HG02678 (cell line): ENCODE data around the gene GABRB2.
"Not testable (repeated sequence)": the region's sequence is repeated elsewhere in the genome, so short reads cannot be mapped to it uniquely, and the experiment has no call there.

Source experiments
- ATAC-seq: cut with Tn5 transposase; IDR thresholded peaks from one replicate; pipeline ENCODE4 v1.9.1; 2021; ENCODE audit warnings: mild to moderate bottlenecking, moderate library complexity; ENCODE audit not compliant: unreplicated experiment

The GABRB2 gene

DNA sequence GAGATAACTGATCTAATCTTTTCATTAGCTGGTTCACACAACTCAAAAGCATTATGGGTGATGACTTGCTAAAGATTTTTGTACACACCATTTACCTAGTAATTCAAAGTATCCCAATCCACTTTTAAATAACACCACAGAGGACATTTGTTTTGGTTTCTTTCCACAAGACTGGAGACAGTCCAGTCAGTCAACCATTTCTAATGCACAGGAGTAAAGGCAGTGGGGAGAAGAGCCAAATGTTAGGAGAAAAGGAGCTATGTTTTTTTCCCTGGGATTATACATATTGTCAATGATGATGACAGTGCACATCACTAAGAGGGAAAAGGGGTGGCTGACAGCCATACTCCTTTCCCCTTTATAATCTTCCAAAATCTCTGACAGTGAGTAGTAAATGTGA is 240.9 kb downstream of the GABRB2 start:
- ATAC-seq: no peak

DNA sequence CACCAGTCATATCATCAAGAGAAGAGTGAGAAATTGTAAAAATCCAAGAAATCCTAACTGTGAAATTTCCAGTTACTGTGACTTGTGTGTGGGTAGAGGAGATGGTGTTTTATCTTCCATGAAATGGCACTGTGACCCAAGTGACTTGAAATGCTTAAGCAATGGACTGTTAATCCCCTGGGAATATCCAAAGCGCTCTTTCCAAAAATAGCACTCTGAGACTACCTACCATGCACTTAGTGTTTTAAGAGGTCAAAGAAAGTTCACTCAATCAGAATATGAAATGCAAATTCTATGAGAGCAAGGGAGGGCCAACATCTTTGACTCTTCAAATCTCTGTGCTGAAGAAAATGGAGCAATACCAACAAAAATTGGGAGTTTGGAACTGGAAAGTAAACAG is 244.0 kb downstream of the GABRB2 start:
- no peak for ATAC-seq

DNA sequence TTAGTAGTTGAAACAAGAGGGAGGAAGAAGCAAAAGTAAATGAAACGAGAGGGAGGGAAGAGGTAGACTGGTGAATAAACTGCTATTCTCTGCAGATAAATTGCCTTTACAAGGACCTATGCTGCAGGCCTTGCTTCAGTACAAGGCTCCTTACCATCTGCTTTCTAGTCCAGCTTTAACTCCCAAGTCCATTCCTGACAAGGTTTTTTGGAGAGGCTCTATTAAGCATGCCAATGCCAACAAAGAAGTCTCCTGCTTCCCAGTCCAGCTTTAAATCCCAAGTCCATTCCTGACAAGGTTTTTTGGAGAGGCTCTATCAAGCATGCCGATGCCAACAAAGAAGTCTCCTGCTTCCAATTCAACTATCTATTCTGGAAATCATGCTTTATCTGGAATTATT is 244.9 kb downstream of the GABRB2 start:
- no peak for ATAC-seq

DNA sequence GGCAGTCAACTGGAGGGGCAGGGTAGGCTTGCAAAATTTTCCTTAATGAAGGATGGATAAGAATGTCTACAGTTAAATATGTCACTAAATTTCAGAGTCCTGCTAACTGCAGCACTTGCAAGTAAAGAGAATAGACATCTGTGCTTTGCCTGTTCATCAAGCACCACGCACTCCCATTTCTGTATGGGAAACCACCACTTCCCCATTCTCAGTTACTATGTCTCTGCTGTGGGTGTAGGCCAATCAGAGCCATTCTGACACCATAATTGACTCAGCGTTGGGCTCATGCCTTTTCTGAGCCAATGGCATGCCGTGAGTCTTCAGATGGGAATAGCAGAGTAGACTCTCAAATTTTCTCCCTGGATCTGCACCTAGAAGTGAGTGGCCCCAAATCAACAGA is 247.5 kb downstream of the GABRB2 start:
- ATAC-seq: peak; percentile 75

DNA sequence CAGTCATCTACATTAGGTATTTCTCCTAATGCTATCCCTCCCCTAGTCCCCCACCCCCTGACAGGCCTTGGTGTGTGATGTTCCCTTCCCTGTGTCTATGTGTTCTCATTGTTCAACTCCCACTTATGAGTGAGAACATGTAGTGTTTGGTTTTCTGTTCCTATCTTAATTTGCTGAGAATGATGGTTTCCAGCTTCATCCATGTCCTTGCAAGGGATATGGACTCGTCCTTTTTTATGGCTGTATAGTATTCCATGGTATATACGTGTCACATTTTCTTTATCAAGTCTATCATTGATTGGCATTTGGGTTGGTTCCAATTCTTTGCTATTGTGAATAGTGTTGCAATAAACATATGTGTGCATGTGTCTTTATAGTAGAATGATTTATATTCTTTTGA is 249.1 kb downstream of the GABRB2 start:
- not testable (repeated sequence) for ATAC-seq

DNA sequence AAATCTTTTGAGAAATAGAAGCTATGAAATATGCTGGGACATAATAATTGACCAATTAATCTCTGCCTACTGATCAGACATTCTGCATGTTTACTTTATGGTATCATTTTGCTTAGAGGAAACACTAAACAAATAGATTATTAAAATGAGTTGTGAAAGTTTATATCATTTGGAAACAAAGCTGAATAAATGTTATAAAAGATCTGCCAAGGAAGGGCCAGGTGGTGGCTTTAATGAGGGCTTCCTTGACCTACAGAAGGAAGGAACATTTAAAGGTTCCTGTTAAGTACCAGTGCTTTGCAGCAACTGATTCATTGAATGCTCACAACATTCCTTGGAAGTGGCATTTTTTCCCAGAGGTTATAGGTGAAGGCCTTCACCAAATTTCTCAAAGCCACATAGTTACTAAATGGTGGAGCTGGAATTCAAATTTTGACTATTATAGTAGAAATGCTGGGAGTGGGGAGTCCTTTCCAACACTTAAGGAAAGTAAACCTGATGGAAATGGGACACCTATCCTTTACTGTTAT is 250.7 kb downstream of the GABRB2 start:
- no peak for ATAC-seq

DNA sequence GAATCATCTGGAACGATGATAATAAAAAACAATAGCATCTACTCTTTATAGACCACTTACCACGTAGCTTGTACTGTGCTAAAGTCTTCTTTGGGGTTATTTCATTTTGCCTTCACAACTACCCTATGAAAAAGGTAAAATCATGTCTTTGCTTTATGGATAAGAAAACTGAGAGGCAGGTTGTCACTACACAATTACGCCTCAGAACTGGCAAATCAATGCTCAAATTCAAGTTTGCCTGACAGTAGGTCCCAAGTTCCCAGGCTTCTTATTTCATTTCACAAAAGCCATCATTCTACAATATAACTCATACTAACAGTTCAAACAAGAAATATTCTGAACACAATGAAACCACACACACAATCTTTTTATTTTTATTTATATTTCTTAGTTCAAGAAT is 258.5 kb downstream of the GABRB2 start:
- ATAC-seq: no peak

DNA sequence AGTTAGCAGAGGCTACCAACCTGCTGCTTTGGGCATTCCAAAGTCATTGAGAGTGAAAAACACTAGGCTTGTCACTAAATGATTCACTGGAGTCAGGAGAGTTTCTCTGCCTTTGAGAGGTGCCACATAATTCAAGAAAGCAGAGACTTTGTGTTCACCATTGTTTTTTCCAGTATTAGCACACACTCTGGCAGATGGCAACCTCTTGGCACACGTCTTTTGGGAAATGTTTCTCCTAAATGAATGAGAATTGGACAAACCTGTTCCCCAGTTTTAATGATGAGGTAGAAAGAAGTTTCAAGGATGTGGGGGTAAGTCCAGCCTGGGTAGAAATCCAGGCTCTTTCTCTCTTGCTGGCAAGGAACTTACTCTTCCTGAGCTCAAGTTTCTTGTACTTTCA is 259.1 kb downstream of the GABRB2 start:
- no peak for ATAC-seq

DNA sequence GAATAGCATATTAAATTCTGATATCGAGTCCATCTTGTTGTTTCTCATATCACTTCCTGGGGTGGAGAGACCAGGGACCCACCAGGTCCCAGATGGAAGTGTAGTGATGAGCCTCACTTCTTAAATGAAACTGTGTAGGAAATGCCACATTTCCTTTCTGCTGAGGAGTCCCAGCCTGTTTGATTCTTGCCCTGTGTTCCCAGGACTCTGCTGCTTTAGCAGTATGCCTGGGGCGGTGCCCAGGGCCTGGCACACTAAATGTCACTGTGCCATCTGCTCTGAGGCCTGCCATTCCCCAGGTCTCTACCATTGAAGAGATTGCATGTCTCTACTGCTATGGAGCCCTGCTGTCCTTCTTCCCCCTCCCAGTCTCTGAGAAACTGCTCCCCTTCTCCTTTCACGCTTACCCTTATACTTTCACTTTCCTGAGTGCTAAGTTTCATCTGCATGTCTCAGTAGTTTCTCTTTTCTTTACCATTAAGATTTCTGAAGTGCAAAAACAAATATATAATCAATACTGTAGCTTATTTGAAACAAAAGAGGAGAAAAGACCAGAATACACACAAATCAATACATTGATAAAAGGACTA is 260.4 kb downstream of the GABRB2 start:
- peak; percentile 96 for ATAC-seq

DNA sequence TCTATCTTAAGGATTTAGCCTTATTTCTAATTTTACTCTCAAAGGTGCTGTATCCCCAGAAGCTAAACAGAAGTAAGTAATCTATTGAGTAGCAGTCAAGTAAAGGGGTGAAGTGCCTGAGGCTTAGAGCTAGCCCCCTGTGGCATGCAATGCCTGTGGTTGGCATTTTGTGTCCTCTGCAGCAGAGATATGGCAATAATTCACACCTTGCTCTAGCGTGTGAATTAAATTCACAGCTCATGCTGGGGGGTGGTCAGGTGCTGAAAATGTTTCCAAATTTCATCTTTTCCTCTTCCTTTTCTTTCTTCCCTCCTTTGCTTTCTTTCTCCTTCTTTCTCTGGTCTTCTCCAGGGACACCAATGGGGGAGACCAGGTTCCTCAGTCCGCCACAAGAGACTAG is 262.1 kb downstream of the GABRB2 start:
- no peak for ATAC-seq

DNA sequence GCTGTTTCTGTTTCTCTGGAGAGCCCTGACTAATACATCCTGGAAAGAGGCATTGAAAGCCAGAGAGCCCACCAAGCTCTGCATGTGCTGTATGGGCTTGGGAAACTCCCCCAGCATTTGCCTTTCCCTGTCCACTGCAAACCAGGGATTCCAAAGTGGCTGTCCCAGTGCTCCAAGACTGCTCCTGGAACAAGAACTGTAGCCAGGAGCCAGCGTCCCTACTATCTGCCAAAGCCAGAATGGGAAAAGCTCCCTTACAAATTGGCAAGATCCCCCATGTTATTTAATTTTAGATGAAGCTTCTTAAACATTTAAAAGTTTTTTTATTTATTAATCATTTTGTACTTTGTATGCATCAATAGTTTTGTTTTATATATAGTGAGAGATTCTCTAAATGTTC is 263.2 kb downstream of the GABRB2 start:
- ATAC-seq: no peak

DNA sequence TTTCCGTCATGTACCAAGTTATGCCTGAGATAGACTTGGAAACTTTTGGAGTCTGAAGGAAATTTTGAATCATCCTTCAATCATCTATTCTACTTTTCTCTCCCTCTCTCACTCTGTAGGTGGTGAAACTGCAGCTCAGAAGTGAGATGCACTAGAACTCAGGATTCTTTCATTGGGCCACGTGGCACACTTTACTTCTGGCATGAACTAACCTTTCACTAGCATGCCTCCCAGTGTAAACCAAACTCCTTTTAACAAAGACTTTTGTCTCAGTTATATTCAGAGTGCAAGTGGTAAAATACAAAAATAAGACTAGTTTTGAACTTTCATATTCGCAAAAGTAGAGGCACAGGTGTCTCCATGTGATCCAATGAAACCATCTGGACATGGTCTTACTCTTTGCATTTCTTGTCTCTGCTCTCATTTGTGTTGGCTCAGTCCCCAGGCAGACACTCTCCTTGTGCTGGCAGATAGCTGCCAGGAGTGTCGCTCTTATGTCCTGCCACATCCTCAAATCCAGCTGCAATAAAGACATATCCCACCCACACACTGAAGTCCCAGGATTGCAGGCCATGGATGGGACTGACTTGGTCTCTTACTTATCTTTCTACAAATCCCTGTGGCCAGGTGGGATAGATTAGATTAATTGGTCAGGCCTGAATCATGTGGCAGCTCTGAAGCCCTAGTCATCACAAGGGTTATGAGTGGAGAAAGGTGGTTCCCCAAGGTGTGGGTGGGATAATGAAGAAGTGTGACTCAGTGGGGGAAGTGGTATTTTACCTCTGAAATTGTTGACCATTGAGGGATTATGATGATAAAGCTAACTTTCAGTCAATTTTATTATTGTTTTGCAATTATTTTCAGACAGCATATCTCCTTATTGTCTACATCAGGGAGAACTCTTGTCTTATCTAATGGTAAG is 267.5 kb downstream of the GABRB2 start:
- no peak for ATAC-seq

DNA sequence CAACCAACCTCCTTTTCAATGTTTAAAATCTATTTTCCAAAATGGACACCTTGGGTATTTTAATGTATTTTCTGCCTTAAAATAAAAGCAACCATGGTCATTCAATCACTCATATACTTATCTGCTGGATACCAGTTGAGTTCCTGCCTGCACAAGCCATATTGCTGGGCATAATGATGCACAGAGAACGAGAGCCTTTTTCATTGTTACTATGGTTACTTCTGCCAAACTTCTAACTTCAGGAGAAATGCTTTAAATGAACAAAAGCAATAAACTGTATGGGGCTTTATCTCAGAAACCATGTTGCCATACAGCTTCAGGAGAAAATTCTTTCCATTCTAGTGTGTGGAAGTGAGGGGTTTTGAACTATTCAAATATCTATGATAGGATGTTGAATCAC is 269.5 kb downstream of the GABRB2 start:
- ATAC-seq: no peak

DNA sequence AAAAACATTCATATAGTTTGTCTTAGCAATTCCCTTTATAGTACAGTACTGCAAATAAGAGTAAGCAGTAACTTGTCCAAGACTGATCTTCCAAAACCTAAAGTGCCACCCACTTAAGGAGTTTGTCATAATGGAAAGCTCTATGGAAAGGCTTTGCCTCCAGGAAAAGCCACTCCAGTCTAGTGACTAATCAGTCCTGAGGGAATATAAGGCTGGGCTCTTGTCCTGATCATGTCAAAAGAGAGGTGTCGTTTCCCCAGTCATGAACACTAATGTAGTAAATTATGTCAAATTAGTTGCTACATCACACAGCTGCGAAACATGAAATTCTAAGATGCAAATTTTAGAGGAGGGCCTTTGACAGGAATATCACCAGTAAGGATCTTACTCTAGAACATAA is 271.6 kb downstream of the GABRB2 start:
- no peak for ATAC-seq

DNA sequence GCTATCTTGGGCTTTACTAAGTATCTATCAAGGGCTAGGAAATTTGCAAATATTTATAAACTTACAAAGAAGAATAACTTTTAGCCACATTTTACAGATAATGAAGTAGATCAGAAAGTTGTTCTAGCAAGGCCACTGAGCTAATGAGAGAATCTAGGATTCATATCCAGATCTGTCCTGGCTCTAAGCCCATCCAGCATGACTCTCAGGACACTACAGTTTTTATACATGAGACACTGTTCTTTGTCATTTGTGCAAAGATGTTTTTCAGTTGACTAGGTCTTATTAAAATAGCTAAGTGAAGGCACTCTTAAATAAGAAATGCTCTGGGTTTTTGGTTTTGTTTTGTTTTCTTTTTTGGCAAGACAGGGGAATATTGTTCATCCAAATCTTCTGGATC is 273.1 kb downstream of the GABRB2 start:
- no peak for ATAC-seq

DNA sequence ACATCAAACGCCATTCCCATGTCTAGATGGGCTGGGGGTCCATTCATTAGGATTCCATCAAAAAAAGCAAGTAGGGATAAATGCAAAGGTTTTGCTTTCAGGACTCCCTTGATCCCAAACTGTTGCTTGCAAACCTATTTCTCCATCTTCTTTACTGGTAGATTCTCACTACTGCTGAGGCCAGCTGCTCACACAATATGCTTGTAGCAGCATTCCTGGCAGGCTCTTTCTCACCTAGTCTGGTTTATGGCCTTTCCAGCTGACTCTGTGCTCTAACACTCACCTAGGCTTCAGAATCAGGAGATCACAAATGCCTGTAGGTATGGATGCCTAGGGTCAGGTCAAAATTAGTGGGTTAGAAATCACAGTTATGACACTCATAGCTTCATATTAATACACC is 274.7 kb downstream of the GABRB2 start:
- no peak for ATAC-seq

DNA sequence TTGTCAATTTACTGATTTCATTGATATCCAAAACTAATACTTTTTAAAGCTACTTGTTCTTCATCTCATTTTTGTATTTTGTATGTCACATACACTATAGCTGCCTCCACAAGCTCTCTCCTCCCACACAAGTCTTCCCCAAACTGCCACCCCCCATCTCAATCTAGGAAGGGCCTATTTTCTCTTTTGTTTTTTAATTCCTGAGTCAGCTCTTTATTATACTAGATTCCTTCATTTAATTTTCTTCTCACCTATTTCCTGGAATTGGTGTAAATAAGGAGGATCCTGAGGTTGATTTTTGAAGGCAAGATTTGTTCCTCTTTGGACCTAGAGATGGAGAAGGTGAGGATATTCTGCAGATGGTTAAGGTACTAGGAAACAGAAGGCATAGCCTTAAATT is 277.4 kb downstream of the GABRB2 start:
- ATAC-seq: no peak

DNA sequence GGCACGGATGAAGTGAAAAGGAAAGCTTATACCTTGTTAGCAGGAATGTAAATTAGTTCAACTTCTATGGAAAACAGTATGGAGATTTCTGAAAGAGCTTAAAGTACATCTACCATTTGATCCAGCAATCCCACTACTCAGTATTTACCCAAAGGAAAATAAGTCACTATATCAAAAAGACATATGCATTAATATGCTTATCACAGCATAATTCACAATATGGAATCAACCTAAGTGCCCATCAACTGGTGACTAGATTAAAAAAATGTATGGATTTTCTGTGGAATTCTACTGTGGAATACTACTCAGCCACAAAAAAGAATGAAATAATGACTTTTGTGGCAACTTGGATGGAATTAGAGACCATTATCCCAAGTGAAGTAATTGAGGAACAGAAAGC is 279.6 kb downstream of the GABRB2 start:
- ATAC-seq: no peak

DNA sequence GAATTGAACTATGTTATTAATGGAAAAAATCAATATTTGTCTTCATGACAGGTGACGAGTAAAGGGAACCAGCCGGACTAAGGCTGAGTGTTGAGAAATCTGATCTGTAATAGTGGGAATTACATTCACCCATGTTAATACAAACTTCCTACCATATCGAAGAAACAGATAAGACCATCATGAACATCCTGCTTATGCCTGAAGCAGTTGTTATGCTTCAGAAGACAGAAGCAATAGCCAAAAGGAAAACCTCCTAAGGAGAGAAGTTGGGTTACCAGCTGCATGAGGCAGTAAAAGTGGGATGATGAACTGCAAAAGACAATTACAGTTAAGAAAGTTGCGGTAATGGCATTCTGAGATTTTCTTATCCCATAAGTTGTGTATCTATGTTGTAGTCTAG is 281.5 kb downstream of the GABRB2 start:
- ATAC-seq: no peak

DNA sequence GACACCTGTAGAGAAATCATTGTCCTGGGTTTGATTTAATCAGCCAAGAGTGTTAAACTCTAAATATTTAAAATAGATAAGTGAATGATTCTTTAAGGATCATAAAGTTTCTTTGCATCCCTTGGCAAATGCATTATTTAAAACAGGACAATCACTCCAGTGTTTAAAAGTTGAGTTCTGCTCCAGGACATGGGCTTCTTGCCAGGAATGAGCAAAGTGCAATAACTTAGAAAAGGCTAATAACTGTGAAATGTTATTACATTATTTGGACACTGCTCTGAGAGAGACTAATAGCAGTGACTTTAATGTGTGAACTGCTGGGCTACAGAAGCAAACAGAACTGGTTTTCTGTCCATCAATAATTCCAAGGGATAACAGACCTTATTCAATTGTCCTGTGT is 283.3 kb downstream of the GABRB2 start:
- no peak for ATAC-seq

DNA sequence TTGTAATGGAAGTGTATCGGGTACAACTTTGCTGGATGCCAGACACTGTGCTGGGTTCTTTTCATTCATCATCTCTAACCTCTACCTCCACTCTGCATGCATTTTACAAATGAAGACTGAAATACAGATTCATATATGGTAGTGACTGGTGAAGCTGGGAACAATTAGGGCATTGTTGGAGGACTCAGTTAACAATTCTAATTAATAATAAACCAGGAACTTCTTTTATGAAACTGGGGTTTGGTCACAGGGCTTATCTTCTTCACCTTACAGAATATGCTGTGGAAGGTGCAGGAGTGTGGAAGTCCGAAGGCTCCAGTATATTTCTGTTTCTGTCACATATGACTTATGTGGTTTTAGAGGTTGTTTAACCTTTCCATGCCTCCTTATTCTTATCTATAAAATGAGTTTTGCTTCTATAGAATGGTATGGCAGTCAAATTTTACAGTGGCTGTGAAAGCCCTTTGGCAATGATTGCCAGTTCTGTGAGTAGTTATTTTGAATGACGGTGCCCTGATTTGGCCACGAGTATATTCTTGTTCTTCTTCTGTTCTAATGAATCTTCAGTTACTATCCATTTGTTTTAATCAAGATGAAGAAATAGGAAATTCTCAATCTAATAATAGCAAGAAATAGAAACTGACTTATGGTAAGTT is 284.7 kb downstream of the GABRB2 start:
- peak; percentile 54 for ATAC-seq

DNA sequence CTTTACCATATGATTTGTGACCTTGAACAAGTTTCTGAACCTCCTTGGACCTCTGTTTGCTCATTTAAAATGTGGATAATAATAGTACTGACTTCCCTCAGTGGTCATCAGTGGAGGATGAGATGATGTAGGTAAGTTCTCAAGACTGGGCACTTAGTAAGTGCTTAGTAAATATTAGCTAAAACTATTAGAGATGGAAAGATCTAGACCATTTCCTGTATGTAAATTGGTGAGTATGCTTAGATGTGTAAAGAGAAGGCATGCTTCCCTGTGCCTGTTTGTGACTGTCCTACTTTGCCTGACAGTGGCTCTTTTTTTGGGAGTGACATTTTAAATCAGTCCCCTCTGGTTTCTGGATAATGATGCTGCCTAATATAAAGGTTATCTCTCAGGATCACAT is 288.1 kb downstream of the GABRB2 start:
- no peak for ATAC-seq
